ENCODE measurements around the gene B4GALT2. TPM values are rescaled to one million over a fixed set of nuclear protein-coding genes. Genes with fewer than 3 reads are reported as not detected.

The B4GALT2 gene
- total RNA-seq, 1 experiment from 2014 or later, result 70.9 TPM

DNA sequence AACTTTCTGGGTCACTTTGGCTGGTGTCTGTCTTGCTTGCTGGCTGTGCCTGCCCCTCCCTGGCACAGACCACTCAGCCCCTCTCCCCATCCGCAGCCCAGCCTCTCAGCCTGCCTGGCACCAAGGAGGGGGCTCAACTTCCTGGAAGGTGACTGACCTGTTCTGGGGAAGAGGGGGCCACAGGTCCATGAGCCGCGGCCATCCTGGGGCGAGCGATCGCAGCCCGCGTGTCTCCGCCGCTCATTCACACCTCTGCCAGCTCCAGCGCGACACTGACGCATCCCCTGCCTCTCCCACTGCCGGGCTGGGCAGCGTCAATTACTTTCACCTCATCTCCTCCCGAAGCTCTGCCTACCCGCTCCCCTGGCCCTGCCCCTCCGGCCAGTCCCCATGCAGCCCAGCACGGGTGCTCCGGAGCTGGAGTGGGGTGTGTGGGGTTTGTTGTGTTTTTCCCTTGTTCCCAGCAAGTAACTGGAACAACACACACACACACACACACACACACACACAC, 37.9 kb downstream of the B4GALT2 start:
- no peaks in the 10 kb centered on the region for H3K9me3 Mint-ChIP-seq
- peak overlapping the region in 1 of 3 experiments; percentile 94; a peak in 1 of 7 replicates for H3K27ac Mint-ChIP-seq
- Histone ChIP-seq H4K20me1 (ENCODE audit: control insufficient read depth, insufficient read depth, insufficient read length) (no peaks in the 10 kb centered on the region), H2AK5ac (ENCODE audit: insufficient read length, low read length) (no peak overlapping the region), H3K79me1 (ENCODE audit: insufficient read depth, low read depth, low read length, poor library complexity, severe bottlenecking) (no peaks in the 10 kb centered on the region), H3K4me2 (ENCODE audit: insufficient read depth, insufficient read length, low read length) (no peak overlapping the region), H2BK120ac (ENCODE audit: low read depth, low read length, poor library complexity, severe bottlenecking) (no peak overlapping the region), H3K18ac (ENCODE audit: insufficient read length, low read depth, low read length) (no peak overlapping the region), H3K23ac (ENCODE audit: insufficient read length, low read depth, low read length) (no peak overlapping the region), H2BK12ac (ENCODE audit: insufficient read length, low read depth, low read length) (no peak overlapping the region), H3K27ac (ENCODE audit: insufficient read length, low read depth, low read length) (no peak overlapping the region), H2BK20ac (ENCODE audit: low read depth, low read length, poor library complexity, severe bottlenecking) (no peak overlapping the region), H2BK5ac (ENCODE audit: insufficient read length, low read length) (no peak overlapping the region), H3K9ac (ENCODE audit: extremely low read depth, insufficient read length, low read length) (no peak overlapping the region), H3K4ac (ENCODE audit: low read depth, low read length) (no peak overlapping the region), H3T11ph (ENCODE audit: low read length) (no peak overlapping the region), H4K8ac (replicated peaks; ENCODE audit: insufficient read length, low read depth, low read length) (no peak overlapping the region), H3K9me3 (ENCODE audit: control insufficient read depth, low read depth, low read length) (no peaks in the 10 kb centered on the region), H3K79me2 (ENCODE audit: insufficient read depth, low read length) (no peaks in the 10 kb centered on the region), H2BK15ac (ENCODE audit: low read depth, low read length) (no peak overlapping the region), H2AFZ (ENCODE audit: low read length) (no peak overlapping the region), H3K14ac (ENCODE audit: insufficient read depth, low read length) (no peak overlapping the region), H3K27me3 (ENCODE audit: insufficient read depth, low read length) (no peaks in the 10 kb centered on the region), H3K56ac (ENCODE audit: insufficient read length, low read depth, low read length) (no peak overlapping the region), H3K4me1 (ENCODE audit: insufficient read depth, low read length) (no peaks in the 10 kb centered on the region), H4K91ac (ENCODE audit: insufficient read length, low read depth, low read length) (no peak overlapping the region), H4K5ac (ENCODE audit: insufficient read length, low read depth, low read length) (no peak overlapping the region), H3K23me2 (ENCODE audit: insufficient read length, low read depth, low read length, poor library complexity, severe bottlenecking) (no peaks in the 10 kb centered on the region)
- DNase-seq, result no peak
- no peaks in the 10 kb centered on the region for H3K27me3 Mint-ChIP-seq (ENCODE audit: low read depth)
- TF ChIP-seq CTCF (conservative IDR thresholded peaks at IDR 0.05), result no peak
- H3K4me3 Mint-ChIP-seq, result no peak overlapping the region
- H3K4me1 Mint-ChIP-seq, result peaks cover 16 to 24% of the 10 kb centered on the region in 2 experiments
- H3K36me3 Mint-ChIP-seq (ENCODE audit: insufficient read depth in 1 of 3, low read depth in 3 of 3), result peaks cover 0 to 18% (median 3%) of the 10 kb centered on the region in 3 experiments; a peak in 5 of 7 replicates
- no CpG with 5 or more reads among the region's 20 CpGs for WGBS (ENCODE audit: extremely low coverage, insufficient read length, low lambda C conversion rate)
